ENCODE data around the gene LMNA. TPM values are rescaled to one million over a fixed set of nuclear protein-coding genes. Genes with fewer than 3 reads are reported as not detected.
"Not testable (repeated sequence)": the region's sequence is repeated elsewhere in the genome, so short reads cannot be mapped to it uniquely, and the experiment has no call there.

LMNA gene
- total RNA-seq, 1 experiment from 2014 or later, result 257 TPM

DNA sequence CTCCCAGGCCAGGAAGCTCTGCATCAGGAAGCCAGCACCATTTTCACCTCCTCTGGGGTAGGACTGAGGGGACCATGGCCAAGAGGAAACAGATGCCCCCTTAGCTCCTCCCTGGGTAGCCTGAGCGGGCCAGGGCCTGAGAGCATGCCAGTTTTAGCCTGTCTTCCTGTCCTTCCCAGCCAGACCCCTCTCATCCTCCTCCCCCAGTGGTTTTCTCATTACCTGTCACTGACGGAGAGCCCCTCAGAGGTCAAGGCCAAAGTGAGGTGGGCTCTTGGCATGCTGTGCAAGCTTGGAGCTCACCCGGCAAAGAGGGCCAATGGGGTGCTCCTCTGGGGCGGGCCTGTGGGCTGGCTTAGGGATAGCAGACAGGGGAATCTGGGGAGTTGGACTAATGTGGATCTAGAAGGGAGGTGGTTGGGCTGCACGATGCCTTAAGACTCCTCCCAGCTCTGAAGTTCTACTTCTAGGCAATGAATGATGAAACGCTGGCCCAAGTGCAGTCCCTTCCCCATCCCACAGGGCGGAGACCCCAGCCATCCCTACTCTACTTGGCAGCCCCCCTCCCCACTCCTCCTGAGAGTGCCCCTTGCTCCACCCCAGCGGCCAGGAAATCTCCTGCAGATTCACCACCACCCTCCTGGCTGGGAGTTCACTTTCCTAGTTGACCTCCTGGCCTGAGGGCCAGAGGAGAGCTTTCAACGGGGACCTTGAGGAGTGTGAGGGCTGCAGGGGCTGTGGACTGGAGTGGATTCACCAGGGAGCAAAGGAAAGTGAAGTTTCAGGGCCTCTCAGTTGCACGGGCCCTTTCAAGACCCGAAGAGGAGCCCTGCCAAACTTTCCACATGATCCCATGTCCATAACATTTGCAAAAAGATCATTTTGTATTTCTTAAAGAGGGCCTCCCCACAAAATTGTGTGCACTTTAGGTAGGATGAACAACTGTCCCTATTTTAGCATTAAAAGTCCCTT, 9.4 kb upstream of the LMNA start:
- no peak for DNase-seq (ENCODE audit: low spot score)

DNA sequence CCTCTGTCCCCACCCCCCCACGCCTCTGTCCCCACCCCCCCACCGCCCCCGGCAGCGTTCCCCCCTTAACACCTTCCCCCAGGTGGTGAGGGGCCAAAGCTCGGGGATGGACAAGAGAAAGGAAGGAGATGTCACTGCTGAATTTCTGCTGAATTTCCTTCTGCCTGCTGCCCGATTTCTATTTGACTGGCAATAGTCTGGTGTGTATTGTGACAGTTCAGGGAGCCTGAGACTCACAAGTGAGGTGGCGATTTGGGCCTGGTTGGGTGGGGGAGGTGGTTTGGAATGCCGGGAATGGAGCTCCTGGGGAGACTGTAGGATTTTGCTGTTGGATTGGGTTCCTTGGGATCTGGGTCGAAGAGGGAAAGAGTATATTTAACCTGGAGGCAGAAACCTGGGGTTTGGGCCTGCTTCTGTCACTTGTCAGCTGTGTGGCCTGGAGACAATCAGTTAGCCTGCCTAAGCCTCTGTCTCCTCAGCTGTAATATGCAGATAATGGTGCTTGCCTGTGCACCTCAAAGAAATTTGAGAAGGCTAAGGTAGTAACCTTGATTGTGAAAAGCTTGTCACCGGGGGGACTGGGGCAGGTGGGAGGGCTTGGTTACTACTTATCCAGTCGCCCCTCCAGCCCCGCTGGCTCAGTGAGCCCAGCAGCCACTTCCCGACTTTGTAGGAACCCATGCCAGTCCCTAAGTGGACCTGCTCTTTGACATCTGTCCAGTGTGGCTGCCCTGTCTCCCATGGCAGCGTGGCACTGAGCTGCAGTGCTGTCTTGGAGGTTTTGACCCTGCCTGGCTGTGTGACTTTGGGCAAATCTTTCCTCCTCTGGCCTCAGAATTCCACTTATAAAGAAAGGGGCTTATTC, 7.7 kb upstream of the LMNA start:
- no peak for DNase-seq (ENCODE audit: low spot score)

DNA sequence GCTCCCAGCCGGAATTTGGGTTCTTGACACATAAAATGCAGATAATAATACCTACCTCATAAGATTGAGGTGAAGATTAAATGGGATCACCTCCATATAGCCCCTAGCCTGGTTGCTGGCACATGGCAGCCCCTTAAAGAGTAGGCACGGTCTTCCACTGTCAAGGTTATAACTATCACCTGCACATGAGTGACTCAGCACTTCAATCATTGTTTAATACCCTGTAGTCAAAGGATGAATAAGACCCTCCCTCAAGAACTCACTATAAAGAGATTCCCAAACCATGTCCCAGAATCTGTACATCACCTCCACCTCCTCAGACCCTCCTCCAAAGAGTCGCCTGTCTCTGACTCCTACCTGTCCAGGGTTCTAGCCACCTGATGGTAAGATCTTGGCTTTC, 6.5 kb upstream of the LMNA start:
- no peak for DNase-seq (ENCODE audit: low spot score)

DNA sequence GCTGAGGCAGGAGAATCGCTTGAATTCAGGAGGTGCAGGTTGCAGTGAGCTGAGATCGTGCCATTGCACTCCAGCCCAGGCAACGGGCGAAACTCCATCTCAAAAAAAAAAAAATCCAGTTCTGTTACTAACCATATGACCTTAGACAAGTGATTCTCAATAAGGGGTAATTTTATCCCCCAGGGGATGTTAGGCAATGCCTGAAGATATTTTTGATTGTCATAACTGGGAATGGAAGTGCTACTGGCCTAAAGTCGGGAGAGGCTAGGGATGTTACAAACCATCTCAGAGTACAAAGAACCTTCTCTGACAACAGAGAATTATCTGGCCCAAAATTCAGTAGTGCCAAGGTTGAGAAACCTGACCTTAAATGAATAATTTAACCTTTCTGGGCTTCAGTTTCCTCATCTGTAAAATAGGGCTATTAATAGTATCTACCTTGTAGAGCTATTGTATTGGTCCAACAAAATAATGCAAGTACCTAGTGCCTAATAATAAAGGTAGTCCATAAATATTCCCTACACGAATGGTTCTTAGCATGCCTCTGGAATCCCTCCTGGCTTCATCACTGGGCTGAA, 5.8 kb upstream of the LMNA start:
- no peak for DNase-seq (ENCODE audit: low spot score)

DNA sequence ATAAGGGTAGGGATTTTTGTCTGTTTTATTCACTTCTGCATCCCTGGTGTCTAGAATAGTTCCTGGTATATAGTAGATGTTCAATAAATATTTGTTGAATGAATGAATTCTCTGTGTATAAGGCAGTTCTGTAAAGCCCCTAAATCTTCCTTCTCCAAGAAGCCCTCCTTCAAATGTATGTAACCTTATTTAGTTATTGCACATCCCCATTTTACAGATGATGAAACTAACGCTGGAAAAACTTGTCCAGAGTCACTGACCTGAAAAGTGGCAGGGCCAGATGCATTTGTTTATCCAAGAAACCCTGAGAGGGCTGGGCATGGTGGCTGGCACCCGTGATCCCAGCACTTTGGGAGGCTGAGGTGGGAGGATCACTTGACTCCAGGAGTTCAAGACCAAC, 4.3 kb upstream of the LMNA start:
- no peak for DNase-seq (ENCODE audit: low spot score)

DNA sequence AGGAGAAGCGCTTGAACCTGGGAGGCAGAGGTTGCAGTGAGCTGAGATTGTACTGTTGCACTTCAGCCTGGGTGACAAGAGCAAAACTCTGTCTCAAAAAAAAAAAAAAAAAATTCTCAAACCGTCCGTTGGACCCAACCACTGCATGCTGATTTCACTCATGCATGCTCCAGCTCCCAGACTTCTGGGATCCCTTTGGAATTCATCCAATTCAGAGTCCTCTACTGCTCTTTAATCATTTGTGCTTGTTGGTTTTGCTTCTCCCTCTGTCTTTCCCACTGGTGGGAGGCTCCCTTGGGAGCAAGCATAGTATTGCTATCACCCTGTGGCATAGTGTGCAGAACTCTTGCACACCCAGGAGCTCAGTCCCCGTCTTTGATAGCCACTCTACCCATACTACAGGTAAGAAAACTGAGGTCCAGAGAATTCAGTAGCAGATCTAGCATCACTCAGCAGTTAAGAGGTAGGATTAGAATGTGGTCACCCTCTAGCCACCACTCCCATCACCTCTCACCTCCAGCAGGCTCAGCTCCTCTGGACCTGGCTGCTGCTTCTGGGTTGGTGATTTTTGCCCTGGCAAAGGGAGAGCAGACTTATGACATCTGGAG, 3.1 kb upstream of the LMNA start:
- no peak for DNase-seq (ENCODE audit: low spot score)

DNA sequence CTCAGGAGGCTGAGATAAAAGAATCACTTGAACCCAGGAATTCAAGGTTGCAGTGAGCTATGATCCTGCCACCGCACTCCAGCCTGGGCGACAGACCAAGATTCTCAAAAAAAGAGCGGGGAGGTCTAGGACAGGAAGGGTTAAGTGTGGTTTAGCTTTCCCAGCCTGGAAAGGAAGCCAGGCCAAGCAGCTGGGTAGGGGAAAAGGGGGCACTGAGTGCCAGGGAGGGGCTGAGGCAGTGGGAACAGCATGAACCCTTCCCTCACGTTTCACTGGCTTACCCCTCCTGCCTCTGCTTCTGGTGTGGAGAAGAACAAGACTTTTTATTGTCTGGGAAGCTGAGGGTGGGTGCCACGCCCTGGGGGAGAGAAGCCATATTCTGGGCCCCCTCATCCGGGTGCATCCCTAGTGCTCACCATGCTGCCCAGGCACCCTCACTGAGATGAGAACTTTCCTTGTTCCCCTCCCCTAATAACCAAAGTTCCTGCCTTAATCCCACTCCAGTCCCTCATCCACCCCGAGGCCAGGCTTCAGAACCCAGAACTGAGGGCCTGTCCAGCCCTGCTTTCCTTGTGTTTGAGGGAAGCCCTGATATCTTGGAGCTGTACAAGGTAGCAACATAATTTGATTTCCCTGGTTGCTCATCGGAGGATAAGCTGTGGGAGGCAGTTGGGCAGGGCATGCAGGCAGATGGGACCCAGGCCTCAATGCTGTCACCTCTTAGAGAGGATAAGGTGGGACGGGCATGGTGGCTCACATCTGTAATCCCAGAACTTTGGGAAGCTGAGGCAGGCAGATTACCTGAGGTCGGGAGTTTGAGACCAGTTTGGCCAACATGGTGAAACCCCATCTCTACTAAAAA, 2.0 kb upstream of the LMNA start:
- DNase-seq (ENCODE audit: low spot score), result no peak

DNA sequence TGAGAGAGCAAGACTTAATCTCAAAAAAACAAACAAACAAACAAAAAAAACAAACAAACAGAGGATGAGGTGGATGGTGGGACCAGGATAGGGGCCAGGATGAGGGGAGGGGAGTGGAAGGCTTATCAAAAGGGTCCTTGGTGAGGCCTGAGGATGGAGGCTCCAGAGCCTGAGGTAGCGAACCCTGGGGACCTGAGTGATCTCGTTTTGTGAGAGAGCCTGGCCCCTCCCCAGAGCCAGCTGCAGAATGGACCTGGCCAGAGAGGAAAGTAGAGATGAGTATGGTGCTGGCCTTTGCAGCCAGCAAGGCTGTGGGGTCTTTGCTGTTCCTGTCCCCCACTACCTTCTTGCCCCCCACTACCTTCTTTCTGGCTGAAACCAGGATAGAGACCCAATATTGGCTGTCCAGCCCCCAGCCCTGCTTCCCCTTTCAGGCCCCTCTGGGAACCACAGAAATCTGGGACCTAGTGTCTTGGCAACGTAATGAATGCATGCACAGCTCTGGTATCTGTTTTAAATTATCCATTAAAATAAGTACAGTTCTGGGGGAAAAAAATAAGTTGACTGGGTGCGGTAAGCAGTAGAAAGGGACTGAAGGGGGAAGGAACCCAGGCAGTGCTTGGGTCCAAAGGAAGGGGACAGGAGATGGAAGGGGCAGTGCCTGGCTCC, 1.1 kb upstream of the LMNA start:
- no peak for DNase-seq (ENCODE audit: low spot score)

DNA sequence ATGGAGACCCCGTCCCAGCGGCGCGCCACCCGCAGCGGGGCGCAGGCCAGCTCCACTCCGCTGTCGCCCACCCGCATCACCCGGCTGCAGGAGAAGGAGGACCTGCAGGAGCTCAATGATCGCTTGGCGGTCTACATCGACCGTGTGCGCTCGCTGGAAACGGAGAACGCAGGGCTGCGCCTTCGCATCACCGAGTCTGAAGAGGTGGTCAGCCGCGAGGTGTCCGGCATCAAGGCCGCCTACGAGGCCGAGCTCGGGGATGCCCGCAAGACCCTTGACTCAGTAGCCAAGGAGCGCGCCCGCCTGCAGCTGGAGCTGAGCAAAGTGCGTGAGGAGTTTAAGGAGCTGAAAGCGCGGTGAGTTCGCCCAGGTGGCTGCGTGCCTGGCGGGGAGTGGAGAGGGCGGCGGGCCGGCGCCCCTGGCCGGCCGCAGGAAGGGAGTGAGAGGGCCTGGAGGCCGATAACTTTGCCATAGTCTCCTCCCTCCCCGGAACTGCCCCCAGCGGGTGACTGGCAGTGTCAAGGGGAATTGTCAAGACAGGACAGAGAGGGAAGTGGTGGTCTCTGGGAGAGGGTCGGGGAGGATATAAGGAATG, 505 bp downstream of the LMNA start:
- no peak for DNase-seq (ENCODE audit: low spot score)

DNA sequence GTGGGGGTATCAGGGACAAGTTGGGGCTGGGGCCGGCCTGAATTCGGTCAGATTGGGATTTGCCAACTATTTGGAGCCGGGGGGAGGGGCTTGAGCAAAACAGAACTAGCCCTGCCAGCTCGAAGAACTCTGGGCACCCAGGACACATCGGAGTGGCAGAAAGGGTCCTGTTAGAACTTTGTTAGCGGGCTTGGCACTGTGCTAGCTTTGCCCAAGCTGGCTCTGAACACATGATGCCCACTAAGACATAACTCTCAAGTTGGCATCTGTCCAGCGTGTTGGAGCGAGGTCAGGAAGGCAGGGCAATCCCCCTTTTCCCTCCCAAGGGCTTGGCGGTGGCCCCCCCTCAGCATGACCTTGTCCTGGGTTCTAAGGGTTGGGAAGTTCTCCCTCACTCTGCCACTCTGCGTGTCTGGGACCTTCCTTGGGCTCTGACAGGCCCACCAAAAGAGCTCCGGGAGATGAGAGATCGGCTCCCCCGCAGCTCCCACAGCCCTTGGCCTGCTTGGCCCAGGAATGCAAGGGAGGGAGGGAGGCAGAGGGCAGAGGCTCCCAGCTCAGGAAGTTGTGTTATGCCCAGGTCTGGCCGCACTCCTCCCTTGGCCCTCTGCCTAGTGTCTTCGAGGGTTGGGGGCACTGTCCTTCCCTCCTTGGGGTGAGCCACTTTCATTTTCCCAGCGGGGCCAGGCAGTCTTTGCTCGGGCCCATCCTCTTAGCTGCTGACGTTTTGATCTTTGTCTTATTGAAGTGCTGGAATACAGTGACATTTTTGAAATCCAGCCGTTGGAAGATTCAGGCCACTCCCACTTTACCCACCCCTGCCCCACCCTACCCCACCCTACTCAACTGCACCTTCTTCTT, 1.2 kb downstream of the LMNA start:
- DNase-seq (ENCODE audit: low spot score), result peak; percentile 63

DNA sequence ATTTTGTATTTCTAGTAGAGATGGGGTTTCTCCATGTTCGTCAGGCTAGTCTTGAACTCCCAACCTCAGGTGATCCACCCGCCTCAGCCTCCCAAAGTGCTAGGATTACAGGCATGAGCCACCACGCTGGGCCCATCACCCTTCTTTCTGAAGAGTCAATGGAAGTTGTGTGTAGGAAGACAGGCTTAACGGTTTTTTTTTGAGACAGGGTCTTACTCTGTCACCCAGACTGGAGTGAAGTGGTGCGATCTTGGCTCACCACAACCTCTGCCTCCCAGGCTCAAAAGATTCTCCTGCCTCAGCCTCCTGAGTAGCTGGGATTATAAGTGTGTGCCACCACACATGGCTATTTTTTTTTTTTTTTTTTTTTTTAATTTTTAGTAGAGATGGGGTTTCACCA, 2.2 kb downstream of the LMNA start:
- not testable (repeated sequence) for DNase-seq (ENCODE audit: low spot score)

DNA sequence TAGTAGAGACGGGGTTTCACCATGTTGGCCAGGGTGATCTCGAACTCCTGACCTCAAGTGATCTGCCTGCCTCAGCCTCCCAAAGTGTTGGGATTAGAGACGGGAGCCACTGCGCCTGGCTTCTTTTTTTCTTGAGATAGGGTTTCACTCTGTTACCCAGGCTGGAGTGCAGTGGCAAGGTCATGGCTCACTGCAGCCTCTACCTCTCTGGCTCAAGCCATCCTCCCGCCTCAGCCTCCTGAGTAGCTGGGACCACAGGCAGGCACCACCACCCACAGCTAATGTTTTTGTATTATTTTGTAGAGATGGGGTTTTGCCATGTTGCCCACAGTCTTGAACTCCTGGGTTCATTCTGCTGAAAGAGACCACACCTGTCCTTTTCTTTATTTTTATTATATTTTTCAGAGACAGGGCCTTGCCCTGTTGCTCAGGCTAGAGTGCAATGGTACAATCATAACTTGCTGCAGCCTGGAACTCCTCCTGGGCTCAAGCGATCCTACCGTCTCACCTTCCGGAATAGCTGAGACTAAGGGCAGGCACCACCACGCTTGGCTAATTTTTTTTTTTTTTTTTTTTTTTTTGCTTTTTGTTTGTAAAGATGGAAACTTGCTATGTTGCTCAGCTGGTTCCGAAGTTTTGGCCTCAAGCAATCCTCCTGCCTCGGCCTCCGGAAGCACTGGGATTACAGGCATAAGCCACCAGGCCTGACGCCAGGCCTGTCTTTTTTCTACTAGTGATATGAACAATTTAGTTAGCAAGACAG, 3.1 kb downstream of the LMNA start:
- no peak for DNase-seq (ENCODE audit: low spot score)

DNA sequence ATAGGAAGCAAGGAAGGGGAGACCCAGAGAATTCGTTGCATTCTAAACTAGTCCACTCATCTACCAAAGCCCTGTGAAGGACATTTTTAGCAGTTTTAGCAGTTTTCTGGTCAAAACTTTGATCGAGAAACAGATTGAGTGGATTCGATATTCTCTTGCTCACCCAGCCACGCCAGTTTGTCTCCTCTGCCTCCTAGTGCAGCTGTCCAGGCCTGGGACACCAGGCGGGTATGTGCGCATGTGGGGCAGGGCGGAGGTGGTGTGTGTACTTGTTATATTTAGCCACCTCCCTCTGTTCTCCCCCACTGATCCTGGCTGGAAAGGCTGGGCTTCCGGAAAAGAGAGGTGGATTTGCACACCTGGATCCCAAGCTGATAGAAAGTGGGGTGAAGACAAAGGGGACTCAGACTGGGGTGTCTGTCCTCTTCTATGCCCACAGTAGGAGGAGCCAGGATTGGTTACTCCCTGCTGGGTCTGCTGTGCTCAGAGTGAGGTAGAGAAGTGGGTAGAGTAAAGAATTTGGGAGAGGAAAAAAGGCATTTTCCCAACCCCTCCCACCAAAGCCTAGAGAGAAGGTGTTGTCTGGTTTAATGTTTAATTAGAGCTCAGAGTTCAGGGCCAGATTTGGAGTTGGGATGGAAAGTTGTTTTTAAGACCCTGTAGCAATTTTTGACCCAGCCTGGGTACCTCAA, 3.8 kb downstream of the LMNA start:
- no peak for DNase-seq (ENCODE audit: low spot score)

DNA sequence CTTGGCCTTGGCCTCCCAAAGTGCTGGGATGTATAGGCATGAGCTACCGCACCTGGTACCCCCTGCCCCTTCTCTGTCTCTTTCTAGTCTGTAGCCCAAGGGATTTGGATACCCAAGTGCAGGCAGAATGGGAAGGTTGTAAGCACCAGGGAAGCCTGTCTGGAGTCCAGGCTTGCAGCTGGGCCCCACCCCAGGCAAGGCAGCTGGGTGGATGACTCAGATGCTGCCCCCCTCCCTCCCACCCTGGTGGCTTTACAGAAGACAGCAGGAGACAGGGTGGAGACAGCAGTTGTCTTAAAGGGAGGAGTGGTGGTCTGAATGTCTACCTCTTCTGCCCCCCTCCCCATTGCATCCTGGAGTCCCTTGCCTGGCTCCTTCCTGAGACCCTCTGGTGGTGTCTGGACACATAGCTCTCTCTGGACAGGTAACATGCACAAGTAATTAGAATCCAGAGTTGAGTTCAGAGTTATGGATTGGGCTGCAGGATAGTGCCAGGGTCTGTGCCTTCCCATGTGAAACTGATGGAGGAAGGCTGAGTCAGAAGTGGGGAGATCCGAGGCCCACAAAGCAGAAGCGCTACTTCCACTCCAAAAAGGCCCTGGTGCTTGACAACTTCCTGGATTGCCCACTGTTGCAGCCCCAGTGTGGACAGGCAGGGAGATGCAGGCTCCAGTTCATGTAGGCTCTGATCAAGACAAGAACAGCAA, 5.1 kb downstream of the LMNA start:
- peak; percentile 55 for DNase-seq (ENCODE audit: low spot score)

DNA sequence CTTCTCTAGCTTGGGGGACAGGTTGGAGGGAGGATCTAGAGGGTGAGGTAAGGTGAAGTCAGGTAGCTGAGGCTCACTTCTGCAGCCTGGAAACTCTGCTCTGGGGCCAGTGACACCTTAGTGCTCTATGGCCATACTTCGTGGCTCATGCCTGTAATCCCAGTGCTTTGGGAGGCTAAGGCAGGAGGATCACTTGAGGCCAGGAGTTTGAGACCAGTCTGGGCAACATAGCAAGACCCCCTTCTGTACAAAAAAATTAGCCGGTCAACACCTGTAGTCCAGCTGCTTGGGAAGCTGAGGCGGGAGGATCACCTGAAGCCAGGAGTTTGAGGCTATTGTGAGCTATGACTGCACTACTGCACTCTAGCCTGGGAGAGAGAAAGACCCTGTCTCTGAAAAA, 5.8 kb downstream of the LMNA start:
- no peak for DNase-seq (ENCODE audit: low spot score)

DNA sequence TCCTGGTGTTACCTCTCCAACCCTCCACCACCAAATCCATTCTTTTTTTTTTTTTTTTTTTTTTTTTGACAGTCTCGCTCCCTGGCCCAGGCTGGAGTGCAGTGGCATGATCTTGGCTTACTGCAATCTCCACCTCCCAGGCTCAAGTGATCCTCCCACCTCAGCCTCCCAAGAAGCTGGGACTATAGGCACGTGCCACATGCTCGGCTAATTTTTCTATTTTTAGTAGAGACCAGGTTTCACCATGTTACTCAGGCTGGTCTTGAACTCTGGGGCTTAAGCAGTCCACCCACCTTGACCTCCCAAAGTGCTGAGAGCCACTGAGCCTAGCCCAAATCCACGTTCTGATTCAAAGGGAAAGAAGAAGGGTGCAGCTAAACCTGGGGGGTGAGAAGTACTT, 6.5 kb downstream of the LMNA start:
- not testable (repeated sequence) for DNase-seq (ENCODE audit: low spot score)

DNA sequence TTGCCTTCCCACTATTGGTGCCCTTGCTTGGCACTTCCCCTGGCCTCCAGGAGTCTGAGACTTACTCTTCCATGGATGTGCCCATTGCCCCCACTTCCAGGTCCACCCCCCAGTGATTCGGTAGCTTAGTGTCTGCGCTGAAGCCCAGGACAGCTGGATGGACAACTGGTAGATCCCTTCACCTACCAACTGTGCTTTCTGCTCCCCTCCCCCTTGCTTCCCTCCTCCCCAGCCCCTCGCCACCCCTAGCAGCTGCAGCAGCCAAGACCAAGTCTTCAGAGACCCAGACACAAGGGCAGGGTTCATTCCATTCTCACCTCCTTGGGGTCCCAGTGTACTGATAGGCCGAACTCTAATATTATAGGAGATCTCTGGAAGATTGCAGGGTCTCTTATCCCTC, 6.9 kb downstream of the LMNA start:
- no peak for DNase-seq (ENCODE audit: low spot score)
